Endothelial cell of umbilical vein (primary cell): ENCODE measurements around the gene COX10. TPM values are rescaled to one million over a fixed set of nuclear protein-coding genes. Genes with fewer than 3 reads are reported as not detected.

Source experiments
- BruUV-seq: library from RNA; stranded (reverse); fragments of 400-500 nt; replicated peaks from 2 replicates; lab custom pipeline; 2021; lab: Mats Ljungman, UMichigan
- CTCF ChIA-PET: fragments of 300-600, 350-600 bp; sonication (Branson Sonifier 250); formaldehyde crosslinking; loops from one replicate; lab custom pipeline; 2021; ENCODE audit warnings: antibody characterized with exemption, inconsistent platforms; lab: Charles Lee
- POLR2A ChIA-PET: fragments of 300-600, 350-600 bp; sonication (Branson Sonifier 250); formaldehyde crosslinking; loops from one replicate; lab custom pipeline; 2021; ENCODE audit warnings: antibody characterized with exemption, inconsistent platforms; lab: Charles Lee
- DNase-seq: peaks from one replicate; pipeline ENCODE4 v3.0.0-alpha.2; 2011; ENCODE audit warnings: low read depth, low spot score
- FAIRE-seq: peaks from 2 replicates; lab custom pipeline; 2011; peaks lifted over from hg19 to GRCh38; lab: Jason Lieb, UNC
- H2AFZ ChIP-seq: 2 replicates; pipeline ENCODE4 v1.6.0; 2012; ENCODE audit warnings: low read depth, low read length, control low read depth, inconsistent platforms
- H3K27ac ChIP-seq: 2 replicates; pipeline ENCODE4 v1.5.1; 2011; ENCODE audit warnings: low read depth, mild to moderate bottlenecking, control low read depth, low read length, moderate library complexity; ENCODE audit not compliant: insufficient read depth
- H3K27me3 ChIP-seq, 2 experiments: 2 replicates each; pipeline versions ENCODE4 v1.6.0 to v1.6.1; 2011; ENCODE audit warnings: low read length in 2 of 2, mixed read lengths in 1 of 2; ENCODE audit not compliant: control insufficient read depth in 2 of 2, insufficient read depth in 2 of 2
- H3K36me3 ChIP-seq, 2 experiments: 2 replicates in 1 of 2; 3 replicates in 1 of 2; pipeline ENCODE4 v1.5.1; 2011; ENCODE audit warnings: low read length in 2 of 2, mild to moderate bottlenecking in 1 of 2, moderate library complexity in 1 of 2; ENCODE audit not compliant: control insufficient read depth in 2 of 2, insufficient read depth in 2 of 2; ENCODE audit errors: extremely low read depth in 1 of 2
- H3K4me1 ChIP-seq: 3 replicates; pipeline ENCODE4 v1.5.1; 2011; ENCODE audit warnings: mild to moderate bottlenecking, low read length; ENCODE audit not compliant: control insufficient read depth, insufficient read depth; ENCODE audit errors: extremely low read depth
- H3K4me2 ChIP-seq: 2 replicates; pipeline ENCODE4 v1.6.1; 2011; ENCODE audit warnings: low read length, control low read depth, mixed read lengths; ENCODE audit not compliant: insufficient read depth
- H3K4me3 ChIP-seq, 3 experiments: fragments of 200-600 bp in 1 of 3; sonication (generic), shearing (Covaris generic) in 1 of 3; replicated peaks in 1 of 3; 2 replicates each; pipeline ENCODE4 v1.5.1; 2011 to 2016; ENCODE audit warnings: control low read depth in 3 of 3, low read length in 3 of 3, mild to moderate bottlenecking in 2 of 3, inconsistent platforms in 1 of 3, low read depth in 1 of 3, moderate library complexity in 1 of 3; ENCODE audit not compliant: insufficient read depth in 1 of 3
- H3K79me2 ChIP-seq: 2 replicates; pipeline ENCODE4 v1.6.0; 2012; ENCODE audit warnings: low read length, inconsistent platforms; ENCODE audit not compliant: control insufficient read depth, insufficient read depth
- H3K9ac ChIP-seq: replicated peaks from 2 replicates; pipeline ENCODE3; 2011; ENCODE audit warnings: low read length, control low read depth; ENCODE audit not compliant: insufficient read depth; ENCODE audit errors: extremely low read depth
- H3K9me1 ChIP-seq: replicated peaks from 3 replicates; pipeline ENCODE4 v1.6.0; 2011; ENCODE audit warnings: mild to moderate bottlenecking, low read length; ENCODE audit not compliant: control insufficient read depth, insufficient read depth; ENCODE audit errors: extremely low read depth
- H3K9me3 ChIP-seq: replicated peaks from 2 replicates; pipeline ENCODE4 v1.5.1; 2012; ENCODE audit warnings: low read length, inconsistent platforms; ENCODE audit not compliant: control insufficient read depth, insufficient read depth
- H4K20me1 ChIP-seq: replicated peaks from 2 replicates; pipeline ENCODE3; 2011; ENCODE audit warnings: mild to moderate bottlenecking, low read length; ENCODE audit not compliant: control insufficient read depth, insufficient read depth; ENCODE audit errors: extremely low read depth
- EZH2 ChIP-seq: IDR thresholded peaks from 2 replicates; pipeline ENCODE4 v1.6.1; 2012; ENCODE audit warnings: borderline replicate concordance, low read depth, mild to moderate bottlenecking, moderate library complexity, low read length, inconsistent platforms; ENCODE audit not compliant: severe bottlenecking
- FOS ChIP-seq: IDR thresholded peaks from 2 replicates; pipeline ENCODE4 v1.6.1; 2011; ENCODE audit warnings: mild to moderate bottlenecking, low read length, moderate library complexity, borderline replicate concordance; ENCODE audit not compliant: insufficient read depth
- GATA2 ChIP-seq: IDR thresholded peaks from 2 replicates; pipeline ENCODE4 v1.7.0; 2011; ENCODE audit warnings: low read depth, mild to moderate bottlenecking, moderate library complexity, mixed read lengths, low read length; ENCODE audit not compliant: insufficient read length, insufficient read depth
- JUN ChIP-seq: IDR thresholded peaks from 2 replicates; pipeline ENCODE4 v1.6.1; 2011; ENCODE audit warnings: borderline replicate concordance, low read depth; ENCODE audit not compliant: insufficient read length, insufficient read depth
- MYC ChIP-seq: IDR thresholded peaks from one replicate; pipeline ENCODE4 v1.6.1; 2011; ENCODE audit warnings: mild to moderate bottlenecking, low read depth, low read length
- POLR2A ChIP-seq: IDR thresholded peaks from 2 replicates; pipeline ENCODE4 v1.6.1; 2012; ENCODE audit warnings: low read depth, mild to moderate bottlenecking, control low read depth, low read length
- POLR2AphosphoS5 ChIP-seq: IDR thresholded peaks from 2 replicates; pipeline ENCODE4 v1.6.1; 2012; ENCODE audit warnings: low read depth, mild to moderate bottlenecking, control low read depth, low read length, moderate library complexity; ENCODE audit not compliant: insufficient read depth
- dilution Hi-C: fragments of 300-500 bp; cut with MboI; formaldehyde crosslinking; loops from one replicate; pipeline ENCODE4 v1.15.0; 2019; ENCODE audit warnings: low sequenced_read_pairs; ENCODE audit not compliant: extremely low pct_ligation_motif_present
- intact Hi-C: fragments of 100-400 bp; cut with micrococcal nuclease; formaldehyde crosslinking; loops from one replicate; pipeline ENCODE4 v1.10.0; 2022
- polyA plus RNA-seq, 4 experiments: library from polyadenylated mRNA; depleted of rRNA in 3 of 4; stranded (reverse) in 3 of 4; unstranded in 1 of 4; fragments of >200 nt; gene quantifications; 2 replicates each; pipeline versions ENCODE4 v1.2.1 to v1.2.3, GENCODE V29; 2011 to 2012; ENCODE audit warnings: missing spikeins in 1 of 4
- total RNA-seq: library from RNA; stranded (reverse); gene quantifications from 2 replicates; pipeline ENCODE4 v1.2.3, GENCODE V29; 2021
- TF ChIP-seq, protein P1 (sequence below), 2 donors: IDR thresholded peaks; 1 replicate in 1 of 2; 2 replicates in 1 of 2; pipeline ENCODE4 v1.5.1; 2011; ENCODE audit warnings: low read length in 2 of 2, mild to moderate bottlenecking in 2 of 2, moderate library complexity in 2 of 2, control low read depth in 1 of 2, inconsistent platforms in 1 of 2, low read depth in 1 of 2; ENCODE audit not compliant: insufficient read depth in 1 of 2; ENCODE audit errors: extremely low read depth in 1 of 2
- TF ChIP-seq, protein P2 (sequence below): IDR thresholded peaks from 2 replicates; pipeline ENCODE4 v1.6.1; 2011; ENCODE audit not compliant: insufficient read depth, insufficient read length

The COX10 gene
- total and polyA plus RNA-seq, 2 donors (not counting 3 experiments of a cell fraction or from before 2014, with no cell fraction given) = 9.8 to 12.1 TPM

DNA sequence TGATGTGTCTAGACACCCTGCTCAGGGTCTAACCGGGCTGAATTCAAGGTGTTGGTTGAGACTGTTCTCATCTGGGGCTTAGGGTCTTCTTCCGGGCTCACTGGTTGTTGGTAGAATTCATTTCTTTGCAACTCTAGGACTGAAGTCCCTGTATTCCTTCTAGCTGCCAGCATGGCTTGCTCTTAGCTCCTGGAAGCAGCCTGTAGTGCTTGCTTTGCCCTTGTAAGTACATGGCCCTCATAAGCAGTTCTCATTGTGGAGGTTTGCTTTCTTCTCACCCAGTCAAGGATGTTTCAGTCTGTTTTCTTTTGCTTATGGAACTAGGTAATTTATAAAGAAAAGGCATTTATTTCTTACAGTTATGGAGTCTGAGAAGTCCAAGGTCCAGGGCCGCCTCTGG lies 26.3 kb downstream of the COX10 start:
- intact Hi-C loops (no loop called here), dilution Hi-C loops (no loop called here)
- TF ChIP-seq FOS (no peak), GATA2 (no peak), POLR2A (no peak)
- TF ChIP-seq, protein P1, sequence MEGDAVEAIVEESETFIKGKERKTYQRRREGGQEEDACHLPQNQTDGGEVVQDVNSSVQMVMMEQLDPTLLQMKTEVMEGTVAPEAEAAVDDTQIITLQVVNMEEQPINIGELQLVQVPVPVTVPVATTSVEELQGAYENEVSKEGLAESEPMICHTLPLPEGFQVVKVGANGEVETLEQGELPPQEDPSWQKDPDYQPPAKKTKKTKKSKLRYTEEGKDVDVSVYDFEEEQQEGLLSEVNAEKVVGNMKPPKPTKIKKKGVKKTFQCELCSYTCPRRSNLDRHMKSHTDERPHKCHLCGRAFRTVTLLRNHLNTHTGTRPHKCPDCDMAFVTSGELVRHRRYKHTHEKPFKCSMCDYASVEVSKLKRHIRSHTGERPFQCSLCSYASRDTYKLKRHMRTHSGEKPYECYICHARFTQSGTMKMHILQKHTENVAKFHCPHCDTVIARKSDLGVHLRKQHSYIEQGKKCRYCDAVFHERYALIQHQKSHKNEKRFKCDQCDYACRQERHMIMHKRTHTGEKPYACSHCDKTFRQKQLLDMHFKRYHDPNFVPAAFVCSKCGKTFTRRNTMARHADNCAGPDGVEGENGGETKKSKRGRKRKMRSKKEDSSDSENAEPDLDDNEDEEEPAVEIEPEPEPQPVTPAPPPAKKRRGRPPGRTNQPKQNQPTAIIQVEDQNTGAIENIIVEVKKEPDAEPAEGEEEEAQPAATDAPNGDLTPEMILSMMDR (IDR thresholded peaks at IDR 0.05; ENCODE audit: extremely low read depth in 1 of 2, insufficient read depth in 1 of 2, low read depth in 1 of 2, low read length in 2 of 2) = no peak
- TF ChIP-seq, protein P2, sequence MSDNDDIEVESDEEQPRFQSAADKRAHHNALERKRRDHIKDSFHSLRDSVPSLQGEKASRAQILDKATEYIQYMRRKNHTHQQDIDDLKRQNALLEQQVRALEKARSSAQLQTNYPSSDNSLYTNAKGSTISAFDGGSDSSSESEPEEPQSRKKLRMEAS = no peak
- Histone ChIP-seq H3K4me3 (no peak overlapping the region), H3K9ac (no peak overlapping the region), H3K27me3 (no peaks in the 10 kb centered on the region), H3K79me2 (peaks cover 10% of the 10 kb centered on the region), H3K4me2 (no peak overlapping the region), H2AFZ (no peak overlapping the region), H3K36me3 (no peaks in the 10 kb centered on the region), H3K9me3 (no peaks in the 10 kb centered on the region), H4K20me1 (no peaks in the 10 kb centered on the region), H3K9me1 (no peaks in the 10 kb centered on the region), H3K4me1 (peaks cover 27% of the 10 kb centered on the region), H3K27ac (no peak overlapping the region)
- no TSS peak for BruUV-seq
- ChIA-PET POLR2A (no interaction called here), CTCF (no interaction called here)
- no peak for FAIRE-seq
- DNase-seq = no peak

DNA sequence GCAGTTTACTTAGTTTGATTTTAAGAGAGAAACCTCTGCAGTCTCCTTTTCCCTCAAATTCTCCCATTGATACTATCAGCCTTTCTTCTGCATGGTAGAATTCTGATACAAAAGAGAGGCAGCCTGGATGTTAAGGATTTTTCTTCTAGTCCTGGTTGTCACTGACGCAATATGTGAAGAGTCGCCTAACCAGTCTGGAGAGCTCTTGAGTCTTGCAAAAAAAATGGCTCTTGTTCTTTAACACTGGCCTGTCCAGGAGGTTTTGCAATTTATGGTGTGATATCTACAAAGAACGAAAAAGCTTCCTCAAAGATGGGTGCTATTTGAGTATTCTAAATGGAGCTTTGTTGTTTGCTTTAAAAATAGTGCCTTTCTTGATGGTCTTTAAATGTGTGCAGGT lies 28.9 kb downstream of the COX10 start:
- Histone ChIP-seq H3K27me3 (no peaks in the 10 kb centered on the region), H3K9me3 (no peaks in the 10 kb centered on the region), H3K4me3 (no peak overlapping the region), H4K20me1 (no peaks in the 10 kb centered on the region), H3K36me3 (no peaks in the 10 kb centered on the region), H3K79me2 (peaks cover 10% of the 10 kb centered on the region), H3K9me1 (no peaks in the 10 kb centered on the region), H3K4me2 (no peak overlapping the region), H2AFZ (no peak overlapping the region), H3K4me1 (peaks cover 18% of the 10 kb centered on the region), H3K27ac (no peak overlapping the region), H3K9ac (no peak overlapping the region)
- peak; percentile 42 for FAIRE-seq
- no TSS peak for BruUV-seq
- POLR2A ChIA-PET = no interaction called here
- no peak for DNase-seq
- dilution Hi-C loops = no loop called here
- CTCF ChIA-PET = no interaction called here
- intact Hi-C loops = no loop called here
- no peak for TF ChIP-seq JUN
- TF ChIP-seq POLR2AphosphoS5 = no peak
- no peak for TF ChIP-seq EZH2
- no peak for TF ChIP-seq MYC
- TF ChIP-seq FOS = no peak
- no peak for TF ChIP-seq POLR2A
- TF ChIP-seq, protein P1 (IDR thresholded peaks at IDR 0.05; ENCODE audit: extremely low read depth in 1 of 2, insufficient read depth in 1 of 2, low read depth in 1 of 2, low read length in 2 of 2) = no peak
- TF ChIP-seq, protein P2 = no peak
- TF ChIP-seq GATA2 = no peak
